ENCODE results near the gene UBE2F.

Gene UBE2F

DNA sequence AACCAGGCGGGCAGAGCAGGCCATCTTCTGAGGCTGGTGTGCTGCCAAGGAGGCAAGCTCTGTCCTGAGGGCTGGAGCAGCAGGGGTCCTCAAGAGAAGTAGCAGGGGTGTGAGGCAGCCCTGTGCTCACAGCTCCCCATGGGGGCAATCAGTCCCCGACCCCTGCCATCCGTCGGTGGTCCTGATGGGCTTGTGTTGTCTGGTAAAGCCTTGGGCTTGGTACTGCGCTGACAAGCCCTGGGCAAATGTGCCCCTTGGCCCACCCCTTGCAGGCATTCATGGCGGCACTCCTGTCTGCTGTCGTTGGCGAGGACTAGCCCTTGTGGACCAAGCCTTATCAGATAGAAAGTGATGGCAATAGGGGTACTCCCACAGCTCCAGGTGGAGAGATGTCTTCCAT is 71.4 kb downstream of the UBE2F start:
- in situ Hi-C loops (cut with MboI; ENCODE audit: low sequenced_read_pairs, unreplicated experiment) = no loop called here
- TF ChIP-seq, protein P1, sequence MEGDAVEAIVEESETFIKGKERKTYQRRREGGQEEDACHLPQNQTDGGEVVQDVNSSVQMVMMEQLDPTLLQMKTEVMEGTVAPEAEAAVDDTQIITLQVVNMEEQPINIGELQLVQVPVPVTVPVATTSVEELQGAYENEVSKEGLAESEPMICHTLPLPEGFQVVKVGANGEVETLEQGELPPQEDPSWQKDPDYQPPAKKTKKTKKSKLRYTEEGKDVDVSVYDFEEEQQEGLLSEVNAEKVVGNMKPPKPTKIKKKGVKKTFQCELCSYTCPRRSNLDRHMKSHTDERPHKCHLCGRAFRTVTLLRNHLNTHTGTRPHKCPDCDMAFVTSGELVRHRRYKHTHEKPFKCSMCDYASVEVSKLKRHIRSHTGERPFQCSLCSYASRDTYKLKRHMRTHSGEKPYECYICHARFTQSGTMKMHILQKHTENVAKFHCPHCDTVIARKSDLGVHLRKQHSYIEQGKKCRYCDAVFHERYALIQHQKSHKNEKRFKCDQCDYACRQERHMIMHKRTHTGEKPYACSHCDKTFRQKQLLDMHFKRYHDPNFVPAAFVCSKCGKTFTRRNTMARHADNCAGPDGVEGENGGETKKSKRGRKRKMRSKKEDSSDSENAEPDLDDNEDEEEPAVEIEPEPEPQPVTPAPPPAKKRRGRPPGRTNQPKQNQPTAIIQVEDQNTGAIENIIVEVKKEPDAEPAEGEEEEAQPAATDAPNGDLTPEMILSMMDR (IDR thresholded peaks at IDR 0.05; ENCODE audit: borderline replicate concordance, control extremely low read depth, extremely low read depth, insufficient read depth, missing control alignments) = no peak
- DNase-seq (ENCODE audit: low spot score) = no peak

DNA sequence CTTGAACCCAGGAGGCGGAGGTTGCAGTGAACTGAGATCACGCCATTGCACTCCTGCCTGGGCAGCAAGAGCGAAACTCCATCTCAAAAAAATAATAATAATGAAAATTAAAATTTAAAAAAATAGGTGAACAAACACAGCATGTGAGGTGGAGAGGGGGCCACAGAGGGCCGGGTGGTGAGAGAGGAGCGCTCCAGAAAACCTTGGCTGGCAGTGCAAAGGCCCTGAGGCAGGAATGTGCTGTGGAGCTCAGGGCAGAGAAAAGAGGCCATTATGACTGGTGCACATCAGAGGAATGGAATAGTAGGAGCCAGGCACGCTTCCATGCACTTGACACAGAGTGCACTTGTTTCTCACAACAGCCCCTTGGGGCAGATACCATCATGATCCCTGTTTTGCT is 72.3 kb downstream of the UBE2F start:
- in situ Hi-C loops (cut with MboI; ENCODE audit: low sequenced_read_pairs, unreplicated experiment) = no loop called here
- TF ChIP-seq, protein P1 (IDR thresholded peaks at IDR 0.05; ENCODE audit: borderline replicate concordance, control extremely low read depth, extremely low read depth, insufficient read depth, missing control alignments) = no peak
- DNase-seq (ENCODE audit: low spot score) = no peak

DNA sequence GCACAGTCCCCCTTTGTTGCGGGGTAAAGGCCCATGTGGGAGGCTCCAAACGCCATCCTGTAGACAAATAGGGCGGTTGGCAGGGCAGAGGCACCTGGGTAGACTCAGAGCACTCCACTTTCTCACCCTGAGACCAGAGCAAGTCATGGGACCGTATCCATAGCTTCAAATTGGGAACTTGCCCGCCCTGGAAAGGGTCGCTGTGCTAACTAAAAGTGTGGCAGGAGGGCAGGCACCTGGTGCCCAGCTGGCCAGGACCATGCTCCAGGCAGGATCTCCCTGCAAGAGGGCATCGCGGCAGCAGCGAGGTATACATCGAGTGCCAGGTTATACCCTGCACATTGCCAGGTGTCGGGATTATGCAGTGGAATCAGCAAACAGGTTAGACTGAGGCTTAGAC is 73.2 kb downstream of the UBE2F start:
- DNase-seq (ENCODE audit: low spot score) = no peak
- TF ChIP-seq, protein P1 (IDR thresholded peaks at IDR 0.05; ENCODE audit: borderline replicate concordance, control extremely low read depth, extremely low read depth, insufficient read depth, missing control alignments) = no peak
- in situ Hi-C loops (cut with MboI; ENCODE audit: low sequenced_read_pairs, unreplicated experiment) = no loop called here

DNA sequence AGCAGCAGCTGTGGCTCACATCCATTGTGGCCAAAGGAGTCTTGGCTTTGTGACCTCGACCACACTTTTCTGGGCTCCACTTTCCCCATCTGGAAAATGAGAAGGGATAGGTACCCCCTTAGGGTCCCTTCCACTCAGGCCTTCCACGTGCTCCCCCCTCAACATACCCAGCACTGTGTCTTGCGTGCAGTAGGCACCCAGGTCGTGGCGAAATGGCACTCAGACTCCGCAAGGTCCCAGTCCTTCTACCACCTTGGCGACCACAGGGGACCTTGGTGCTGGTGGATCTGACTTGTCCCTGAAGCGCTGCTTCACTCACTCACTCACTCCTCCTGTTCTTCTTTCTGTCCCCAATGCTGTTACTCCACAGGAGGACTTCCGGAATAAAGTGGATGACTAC is 74.1 kb downstream of the UBE2F start:
- TF ChIP-seq, protein P1 (IDR thresholded peaks at IDR 0.05; ENCODE audit: borderline replicate concordance, control extremely low read depth, extremely low read depth, insufficient read depth, missing control alignments) = no peak
- no peak for DNase-seq (ENCODE audit: low spot score)
- in situ Hi-C loops (cut with MboI; ENCODE audit: low sequenced_read_pairs, unreplicated experiment) = no loop called here

DNA sequence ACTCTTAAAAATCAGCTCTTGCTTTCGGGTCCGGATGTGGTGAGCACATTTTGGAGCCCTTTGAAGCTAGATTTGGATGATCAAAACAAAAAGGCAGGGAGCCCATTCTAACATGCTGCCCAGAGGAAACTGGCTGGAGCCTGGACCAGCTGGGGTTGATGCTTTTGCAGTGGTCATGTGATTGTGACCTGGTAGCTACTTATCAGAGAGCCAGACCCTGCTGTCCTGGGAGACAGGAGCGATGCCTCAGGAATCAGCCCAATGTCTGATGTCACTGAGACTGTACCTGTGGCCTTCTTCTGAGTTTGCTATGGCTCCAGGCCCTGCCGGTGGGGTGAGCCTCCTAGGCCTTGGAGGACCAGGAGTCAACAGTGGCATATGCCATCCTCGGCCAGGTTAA is 75.3 kb downstream of the UBE2F start:
- no peak for DNase-seq (ENCODE audit: low spot score)
- in situ Hi-C loops (cut with MboI; ENCODE audit: low sequenced_read_pairs, unreplicated experiment) = no loop called here
- TF ChIP-seq, protein P1 (IDR thresholded peaks at IDR 0.05; ENCODE audit: borderline replicate concordance, control extremely low read depth, extremely low read depth, insufficient read depth, missing control alignments) = no peak

DNA sequence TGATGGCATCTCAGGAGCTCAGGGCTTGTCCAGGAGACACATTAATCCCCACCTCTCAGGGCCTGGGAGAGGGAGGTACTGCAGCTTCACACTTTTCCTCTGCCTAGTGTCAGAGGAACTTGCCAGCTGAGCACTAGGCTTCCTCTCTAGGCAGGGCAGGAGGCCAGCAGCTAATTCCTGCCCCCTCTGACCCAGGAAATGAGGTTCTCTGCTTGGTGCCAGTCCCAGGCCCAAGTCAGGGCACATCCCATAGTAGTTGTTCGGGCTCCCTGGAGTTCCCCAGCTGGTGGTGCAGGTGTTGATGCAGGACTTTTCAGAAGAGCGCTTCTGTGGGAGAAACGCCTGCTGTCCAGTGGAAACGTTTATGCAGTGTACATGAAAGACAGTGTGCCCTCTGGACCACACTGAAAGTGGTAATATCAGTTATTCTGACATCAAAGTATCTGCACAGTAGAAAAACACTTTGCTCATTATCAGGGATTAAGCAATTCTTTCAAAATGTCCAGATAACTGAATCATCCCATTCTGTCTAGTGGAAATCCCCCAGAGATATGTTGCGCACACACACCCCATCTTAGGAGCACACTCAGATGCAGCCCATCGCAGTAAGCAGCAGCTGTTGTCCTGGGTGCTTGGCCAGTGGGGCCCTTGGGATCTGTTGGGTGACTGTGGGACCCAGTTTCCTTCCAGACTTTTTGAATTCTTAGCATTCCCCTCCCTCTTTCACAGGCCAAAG is 76.2 kb downstream of the UBE2F start:
- in situ Hi-C loops (cut with MboI; ENCODE audit: low sequenced_read_pairs, unreplicated experiment) = no loop called here
- TF ChIP-seq, protein P1 (IDR thresholded peaks at IDR 0.05; ENCODE audit: borderline replicate concordance, control extremely low read depth, extremely low read depth, insufficient read depth, missing control alignments) = no peak
- DNase-seq (ENCODE audit: low spot score) = no peak
